Type B pancreatic cell (in vitro differentiated cells): Measurements from ENCODE around the gene GON7. TPM values are rescaled to one million over a fixed set of nuclear protein-coding genes. Genes with fewer than 3 reads are reported as not detected.

ENCODE experiments used
- DNase-seq: peaks from one replicate; pipeline ENCODE4 v3.0.0; 2021; ENCODE audit warnings: mixed read lengths; ENCODE audit not compliant: unreplicated experiment; ENCODE audit errors: extremely low spot score
- H3K27ac Mint-ChIP-seq: 2 replicates; pipeline ENCODE4 v1.8.0; 2021; ENCODE audit warnings: mild to moderate bottlenecking, mixed read lengths
- H3K27me3 Mint-ChIP-seq: 2 replicates; pipeline ENCODE4 v1.8.0; 2021; ENCODE audit warnings: mixed read lengths
- H3K36me3 Mint-ChIP-seq: 2 replicates; pipeline ENCODE4 v1.8.0; 2021; ENCODE audit warnings: mixed read lengths
- H3K4me1 Mint-ChIP-seq: one replicate; pipeline ENCODE4 v1.8.0; 2021; ENCODE audit warnings: mixed read lengths; ENCODE audit not compliant: unreplicated experiment
- H3K4me3 Mint-ChIP-seq: 2 replicates; pipeline ENCODE4 v1.8.0; 2021; ENCODE audit warnings: mild to moderate bottlenecking, mixed read lengths
- H3K9me3 Mint-ChIP-seq: 2 replicates; pipeline ENCODE4 v1.8.0; 2021; ENCODE audit warnings: mixed read lengths
- total RNA-seq: library from RNA; stranded (reverse); gene quantifications from 2 replicates; pipeline ENCODE4 v1.2.1, GENCODE V29; 2021; ENCODE audit warnings: low replicate concordance
- TF ChIP-seq, protein P1 (sequence below): fragments of 200-600 bp; sonication (generic); conservative IDR thresholded peaks from 2 replicates; pipeline ENCODE4 v1.5.0; 2021; ENCODE audit warnings: antibody characterized with exemption, mild to moderate bottlenecking

Gene GON7
- total RNA-seq, 1 donor from 2014 or later, result 11.9 TPM

DNA sequence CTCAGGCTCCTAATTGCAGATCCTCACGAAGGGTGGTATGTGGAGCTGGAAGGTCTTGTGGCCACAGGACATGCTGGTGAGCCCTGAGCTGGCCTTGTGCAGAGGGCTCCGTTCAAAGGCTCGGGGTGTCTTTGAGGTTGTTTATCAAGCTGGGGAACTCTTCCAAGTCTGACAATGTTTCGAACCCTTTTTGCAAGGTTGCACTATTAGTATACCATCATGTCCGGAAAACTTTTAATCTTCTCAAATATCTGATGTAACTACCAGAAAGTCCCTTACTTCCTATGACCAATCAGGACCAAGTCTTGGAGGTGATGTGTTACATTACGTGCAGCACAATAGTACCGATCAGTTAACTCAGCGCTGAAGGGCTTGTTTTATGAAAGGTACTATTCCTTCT, 21.7 kb upstream of the GON7 start:
- no peak for DNase-seq
- Mint-ChIP-seq H3K4me3 (no peak overlapping the region), H3K9me3 (no peaks in the 10 kb centered on the region), H3K36me3 (peaks cover 21% of the 10 kb centered on the region), H3K27ac (no peak overlapping the region), H3K27me3 (no peaks in the 10 kb centered on the region), H3K4me1 (no peaks in the 10 kb centered on the region)
- TF ChIP-seq, protein P1, sequence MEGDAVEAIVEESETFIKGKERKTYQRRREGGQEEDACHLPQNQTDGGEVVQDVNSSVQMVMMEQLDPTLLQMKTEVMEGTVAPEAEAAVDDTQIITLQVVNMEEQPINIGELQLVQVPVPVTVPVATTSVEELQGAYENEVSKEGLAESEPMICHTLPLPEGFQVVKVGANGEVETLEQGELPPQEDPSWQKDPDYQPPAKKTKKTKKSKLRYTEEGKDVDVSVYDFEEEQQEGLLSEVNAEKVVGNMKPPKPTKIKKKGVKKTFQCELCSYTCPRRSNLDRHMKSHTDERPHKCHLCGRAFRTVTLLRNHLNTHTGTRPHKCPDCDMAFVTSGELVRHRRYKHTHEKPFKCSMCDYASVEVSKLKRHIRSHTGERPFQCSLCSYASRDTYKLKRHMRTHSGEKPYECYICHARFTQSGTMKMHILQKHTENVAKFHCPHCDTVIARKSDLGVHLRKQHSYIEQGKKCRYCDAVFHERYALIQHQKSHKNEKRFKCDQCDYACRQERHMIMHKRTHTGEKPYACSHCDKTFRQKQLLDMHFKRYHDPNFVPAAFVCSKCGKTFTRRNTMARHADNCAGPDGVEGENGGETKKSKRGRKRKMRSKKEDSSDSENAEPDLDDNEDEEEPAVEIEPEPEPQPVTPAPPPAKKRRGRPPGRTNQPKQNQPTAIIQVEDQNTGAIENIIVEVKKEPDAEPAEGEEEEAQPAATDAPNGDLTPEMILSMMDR, result no peak

DNA sequence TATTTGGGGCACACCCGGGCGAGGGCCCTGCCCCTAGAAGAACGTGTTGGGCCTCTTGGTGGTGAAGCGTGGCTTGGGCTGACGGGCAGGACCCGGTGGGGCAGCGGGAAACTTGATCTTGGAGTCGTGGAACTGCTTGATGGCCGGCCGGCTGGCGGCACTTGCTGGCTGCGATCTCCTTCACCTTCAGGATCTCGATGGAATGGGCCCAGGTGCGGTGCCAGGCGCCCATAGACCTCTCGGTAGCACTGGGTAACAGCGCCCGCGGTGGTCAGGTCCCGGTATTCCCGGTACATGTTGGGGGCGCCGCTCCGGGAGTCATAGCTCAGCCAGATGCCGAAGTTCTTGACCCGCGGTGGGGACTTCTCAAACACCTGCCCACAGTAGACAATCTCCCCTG, 16.7 kb upstream of the GON7 start:
- H3K9me3 Mint-ChIP-seq, result no peaks in the 10 kb centered on the region
- peaks cover 32% of the 10 kb centered on the region for H3K36me3 Mint-ChIP-seq
- TF ChIP-seq, protein P1, result no peak
- H3K27ac Mint-ChIP-seq, result no peak overlapping the region
- no peak overlapping the region for H3K4me3 Mint-ChIP-seq
- no peaks in the 10 kb centered on the region for H3K4me1 Mint-ChIP-seq
- no peaks in the 10 kb centered on the region for H3K27me3 Mint-ChIP-seq
- no peak for DNase-seq

DNA sequence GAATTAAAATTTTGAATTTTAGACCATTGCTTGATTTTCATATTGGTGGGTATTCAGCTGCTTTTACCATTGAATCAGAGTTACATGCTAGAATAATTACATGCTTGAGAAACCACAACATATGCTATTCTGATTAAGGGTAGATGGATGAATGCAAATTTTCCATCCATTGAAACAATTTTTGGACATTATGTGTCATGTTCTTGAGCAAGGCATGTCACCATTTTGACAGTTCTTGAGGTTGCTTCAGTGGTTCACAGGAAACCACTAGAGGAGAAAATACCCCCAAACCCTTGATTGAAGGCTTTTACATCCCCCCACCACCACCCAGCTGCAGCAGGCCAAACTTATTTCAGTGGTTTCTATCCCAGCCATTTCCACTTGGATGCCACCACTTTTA, 13.6 kb upstream of the GON7 start:
- H3K36me3 Mint-ChIP-seq, result peaks cover 18% of the 10 kb centered on the region
- TF ChIP-seq, protein P1, result no peak
- H3K27ac Mint-ChIP-seq, result no peak overlapping the region
- no peaks in the 10 kb centered on the region for H3K27me3 Mint-ChIP-seq
- no peak for DNase-seq
- no peak overlapping the region for H3K4me3 Mint-ChIP-seq
- no peaks in the 10 kb centered on the region for H3K4me1 Mint-ChIP-seq
- no peaks in the 10 kb centered on the region for H3K9me3 Mint-ChIP-seq

DNA sequence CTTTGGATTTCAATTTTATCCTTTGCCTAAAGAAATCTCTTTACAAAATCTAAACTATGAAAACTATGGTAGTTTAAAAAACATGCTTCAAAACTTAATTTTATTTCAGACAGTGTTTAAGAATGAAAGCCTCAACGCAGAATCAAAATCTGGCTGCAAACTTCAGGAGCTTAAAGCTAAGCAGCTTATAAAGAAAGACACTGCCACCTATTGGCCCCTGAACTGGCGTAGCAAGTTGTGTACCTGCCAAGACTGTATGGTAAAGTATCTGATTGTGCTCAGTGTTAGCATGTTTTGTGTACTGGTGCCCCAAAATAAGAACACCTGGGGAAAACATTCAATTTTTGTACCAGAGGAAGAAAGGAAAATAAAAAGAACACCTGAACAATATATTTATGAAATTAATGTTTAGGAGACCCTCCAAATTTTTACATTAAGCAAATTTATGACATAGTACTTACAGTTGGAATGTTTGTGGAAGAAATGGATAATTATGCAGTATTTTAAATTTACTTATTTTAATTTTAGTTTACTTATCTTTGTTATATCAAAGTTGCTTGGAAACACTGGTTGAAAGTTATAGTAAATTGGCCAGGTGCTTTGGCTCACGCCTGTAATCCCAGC, 12.3 kb upstream of the GON7 start:
- no peaks in the 10 kb centered on the region for H3K27me3 Mint-ChIP-seq
- H3K27ac Mint-ChIP-seq, result no peak overlapping the region
- TF ChIP-seq, protein P1, result peak; percentile 72
- H3K36me3 Mint-ChIP-seq, result peaks cover 18% of the 10 kb centered on the region
- no peak overlapping the region for H3K4me3 Mint-ChIP-seq
- no peaks in the 10 kb centered on the region for H3K9me3 Mint-ChIP-seq
- DNase-seq, result no peak
- no peaks in the 10 kb centered on the region for H3K4me1 Mint-ChIP-seq

DNA sequence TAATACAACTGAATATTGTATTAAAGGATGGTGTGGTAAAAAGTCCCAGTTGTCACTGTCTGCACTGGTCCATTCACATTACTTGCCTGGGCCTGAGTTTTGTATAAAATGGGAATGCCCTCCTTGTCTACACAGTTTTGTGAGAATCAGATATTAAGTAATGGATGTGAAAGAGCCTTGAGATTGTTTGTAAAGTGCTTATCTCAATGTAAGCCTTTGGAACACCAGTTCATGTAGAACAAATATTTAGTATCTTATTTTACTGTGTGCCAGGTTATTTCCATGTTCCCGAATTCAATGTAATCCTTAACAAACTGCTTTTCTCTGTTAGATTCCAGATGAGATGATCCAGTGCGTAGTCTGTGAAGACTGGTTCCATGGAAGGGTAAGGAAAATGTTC, 7.7 kb upstream of the GON7 start:
- H3K9me3 Mint-ChIP-seq, result no peaks in the 10 kb centered on the region
- no peaks in the 10 kb centered on the region for H3K4me1 Mint-ChIP-seq
- H3K27ac Mint-ChIP-seq, result no peak overlapping the region
- no peaks in the 10 kb centered on the region for H3K27me3 Mint-ChIP-seq
- H3K36me3 Mint-ChIP-seq, result peaks cover 7% of the 10 kb centered on the region
- H3K4me3 Mint-ChIP-seq, result no peak overlapping the region
- TF ChIP-seq, protein P1, result no peak
- no peak for DNase-seq

DNA sequence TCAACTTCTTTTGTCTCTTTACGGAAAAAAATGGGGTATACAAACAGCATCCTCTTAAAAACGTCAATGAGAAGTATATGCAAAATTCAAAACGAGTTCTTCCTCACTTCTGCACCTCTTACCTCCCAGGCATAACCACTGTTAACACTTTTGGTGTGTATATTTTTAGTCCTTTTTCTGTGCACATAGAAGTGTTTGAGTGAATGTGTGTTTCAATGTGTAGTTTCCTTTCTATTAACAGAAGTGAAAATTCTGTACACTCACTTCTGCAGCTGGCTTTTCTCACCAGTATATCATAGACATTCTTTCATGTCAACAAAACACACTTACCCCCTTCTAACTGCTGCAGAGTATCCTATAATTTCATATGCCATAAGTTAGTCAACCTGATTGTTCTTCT, 5.6 kb upstream of the GON7 start:
- Mint-ChIP-seq H3K27ac (no peak overlapping the region), H3K27me3 (no peaks in the 10 kb centered on the region), H3K4me1 (peaks cover 10% of the 10 kb centered on the region), H3K4me3 (no peak overlapping the region), H3K36me3 (no peaks in the 10 kb centered on the region), H3K9me3 (no peaks in the 10 kb centered on the region)
- no peak for DNase-seq
- TF ChIP-seq, protein P1, result no peak
